ENCODE data around the gene PTK6. TPM values are rescaled to one million over a fixed set of nuclear protein-coding genes. Genes with fewer than 3 reads are reported as not detected.

The PTK6 gene
- total and polyA plus RNA-seq, 2 donors (not counting 1 experiment from before 2014, with no cell fraction given) = 0.17 TPM; not detected in 1

- Histone ChIP-seq H3K4me2 (ENCODE audit: extremely low read depth, insufficient read depth, low read length) (no peak overlapping the region), H3K4me1 (ENCODE audit: control insufficient read depth, extremely low read depth, insufficient read depth, low read length) (no peaks in the 10 kb centered on the region), H3K9ac (ENCODE audit: insufficient read depth, low read length) (no peak overlapping the region), H4K20me1 (ENCODE audit: control insufficient read depth, extremely low read depth, insufficient read depth, low read length) (no peaks in the 10 kb centered on the region), H3K4me3 (replicated peaks in 1 of 4; ENCODE audit: control extremely low read depth in 1 of 4, insufficient read depth in 1 of 4, low read depth in 3 of 4, low read length in 4 of 4) (no peak overlapping the region), H2AFZ (ENCODE audit: low read length) (no peak overlapping the region), H3K9me3 (ENCODE audit: control insufficient read depth, insufficient read depth, low read depth, low read length) (no peaks in the 10 kb centered on the region), H3K27me3 (ENCODE audit: control insufficient read depth, insufficient read depth, low read length) (peaks cover 6% of the 10 kb centered on the region), H3K36me3 (ENCODE audit: control insufficient read depth, insufficient read depth, low read length) (no peaks in the 10 kb centered on the region), H3K79me2 (ENCODE audit: control insufficient read depth, insufficient read depth, low read length) (no peaks in the 10 kb centered on the region), H3K27ac (ENCODE audit: insufficient read depth, low read length) (no peak overlapping the region)
- TF ChIP-seq CTCF (conservative IDR thresholded peaks at IDR 0.05 in 1 of 2, IDR thresholded peaks at IDR 0.05 in 1 of 2; ENCODE audit: low read depth in 1 of 2, low read length in 2 of 2) (no peak), EZH2 (IDR thresholded peaks at IDR 0.05; ENCODE audit: low read length, missing control alignments) (no peak)
- no peak for DNase-seq (ENCODE audit: low read depth in 2 of 2)
Observed at GRCh38 chr20:63501818-63502670, 35.1 kb downstream of the PTK6 start.

- Histone ChIP-seq H3K4me1 (ENCODE audit: control insufficient read depth, extremely low read depth, insufficient read depth, low read length) (no peaks in the 10 kb centered on the region), H2AFZ (ENCODE audit: low read length) (no peak overlapping the region), H3K9me3 (ENCODE audit: control insufficient read depth, insufficient read depth, low read depth, low read length) (no peaks in the 10 kb centered on the region), H3K9ac (ENCODE audit: insufficient read depth, low read length) (no peak overlapping the region), H3K36me3 (ENCODE audit: control insufficient read depth, insufficient read depth, low read length) (no peaks in the 10 kb centered on the region), H3K4me3 (replicated peaks in 1 of 4; ENCODE audit: control extremely low read depth in 1 of 4, insufficient read depth in 1 of 4, low read depth in 3 of 4, low read length in 4 of 4) (no peak overlapping the region), H3K27ac (ENCODE audit: insufficient read depth, low read length) (no peak overlapping the region), H3K27me3 (ENCODE audit: control insufficient read depth, insufficient read depth, low read length) (peaks cover 6% of the 10 kb centered on the region), H4K20me1 (ENCODE audit: control insufficient read depth, extremely low read depth, insufficient read depth, low read length) (no peaks in the 10 kb centered on the region), H3K79me2 (ENCODE audit: control insufficient read depth, insufficient read depth, low read length) (no peaks in the 10 kb centered on the region), H3K4me2 (ENCODE audit: extremely low read depth, insufficient read depth, low read length) (no peak overlapping the region)
- no peak for DNase-seq (ENCODE audit: low read depth in 2 of 2)
- TF ChIP-seq CTCF (conservative IDR thresholded peaks at IDR 0.05 in 1 of 2, IDR thresholded peaks at IDR 0.05 in 1 of 2; ENCODE audit: low read depth in 1 of 2, low read length in 2 of 2) (no peak), EZH2 (IDR thresholded peaks at IDR 0.05; ENCODE audit: low read length, missing control alignments) (no peak)
Observed at GRCh38 chr20:63500902-63501817, 36.0 kb downstream of the PTK6 start.

Data from fibroblast of lung (primary cell).